Hypothalamus (tissue), 51 donors: ENCODE results near the gene CASK.

ENCODE experiments used
- DNase-seq, 51 donors: peaks; one replicate each; lab custom pipeline; 2025; lab: John Stamatoyannopoulos, UW

CASK gene, protein sequence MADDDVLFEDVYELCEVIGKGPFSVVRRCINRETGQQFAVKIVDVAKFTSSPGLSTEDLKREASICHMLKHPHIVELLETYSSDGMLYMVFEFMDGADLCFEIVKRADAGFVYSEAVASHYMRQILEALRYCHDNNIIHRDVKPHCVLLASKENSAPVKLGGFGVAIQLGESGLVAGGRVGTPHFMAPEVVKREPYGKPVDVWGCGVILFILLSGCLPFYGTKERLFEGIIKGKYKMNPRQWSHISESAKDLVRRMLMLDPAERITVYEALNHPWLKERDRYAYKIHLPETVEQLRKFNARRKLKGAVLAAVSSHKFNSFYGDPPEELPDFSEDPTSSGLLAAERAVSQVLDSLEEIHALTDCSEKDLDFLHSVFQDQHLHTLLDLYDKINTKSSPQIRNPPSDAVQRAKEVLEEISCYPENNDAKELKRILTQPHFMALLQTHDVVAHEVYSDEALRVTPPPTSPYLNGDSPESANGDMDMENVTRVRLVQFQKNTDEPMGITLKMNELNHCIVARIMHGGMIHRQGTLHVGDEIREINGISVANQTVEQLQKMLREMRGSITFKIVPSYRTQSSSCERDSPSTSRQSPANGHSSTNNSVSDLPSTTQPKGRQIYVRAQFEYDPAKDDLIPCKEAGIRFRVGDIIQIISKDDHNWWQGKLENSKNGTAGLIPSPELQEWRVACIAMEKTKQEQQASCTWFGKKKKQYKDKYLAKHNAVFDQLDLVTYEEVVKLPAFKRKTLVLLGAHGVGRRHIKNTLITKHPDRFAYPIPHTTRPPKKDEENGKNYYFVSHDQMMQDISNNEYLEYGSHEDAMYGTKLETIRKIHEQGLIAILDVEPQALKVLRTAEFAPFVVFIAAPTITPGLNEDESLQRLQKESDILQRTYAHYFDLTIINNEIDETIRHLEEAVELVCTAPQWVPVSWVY

DNA sequence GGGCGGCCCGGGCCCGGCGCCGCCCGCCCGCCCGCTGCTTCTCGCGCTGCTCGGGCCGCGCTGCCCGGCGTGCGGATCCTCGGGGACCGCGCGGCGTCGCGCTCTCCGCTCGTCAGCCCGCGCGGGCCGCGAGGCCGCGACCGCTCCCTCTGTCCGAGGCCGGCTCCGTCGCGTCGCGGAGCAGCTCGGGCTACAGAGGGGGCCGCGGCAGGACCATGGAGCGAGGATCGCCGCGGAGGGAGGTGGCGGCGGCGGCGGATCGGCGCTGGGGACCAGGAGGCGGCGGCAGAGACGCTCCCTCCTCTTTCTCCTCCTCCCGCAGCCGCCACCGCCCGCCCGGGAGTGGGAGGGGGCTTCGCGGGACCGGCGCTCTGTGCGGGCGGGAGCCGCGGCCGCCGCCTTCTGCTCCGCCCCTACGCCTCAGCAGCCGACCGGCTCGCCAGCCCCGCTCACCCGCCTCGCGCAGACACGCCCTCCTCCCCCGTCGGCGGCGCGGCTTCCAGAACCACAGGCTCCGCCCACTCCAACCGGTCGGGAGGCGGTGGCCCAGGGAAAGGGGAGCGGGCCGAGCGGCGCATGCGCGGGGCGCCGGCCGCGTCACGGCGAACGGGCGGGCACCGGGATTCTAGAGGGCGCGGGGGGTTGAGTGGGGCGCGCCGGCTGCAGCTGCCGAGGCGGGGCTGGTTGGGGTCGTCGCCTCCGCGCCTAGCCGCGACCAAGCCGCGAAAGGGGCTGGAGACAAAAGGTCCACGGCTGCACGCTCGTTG, at the start of gene CASK:
Gene CASK, minus strand, starts transcription at position 344 of the 767 bp plus-strand sequence. CDS start 566 bp downstream, outside the sequence.
- peak; percentile 1 to 90 (median 79) for DNase-seq

DNA sequence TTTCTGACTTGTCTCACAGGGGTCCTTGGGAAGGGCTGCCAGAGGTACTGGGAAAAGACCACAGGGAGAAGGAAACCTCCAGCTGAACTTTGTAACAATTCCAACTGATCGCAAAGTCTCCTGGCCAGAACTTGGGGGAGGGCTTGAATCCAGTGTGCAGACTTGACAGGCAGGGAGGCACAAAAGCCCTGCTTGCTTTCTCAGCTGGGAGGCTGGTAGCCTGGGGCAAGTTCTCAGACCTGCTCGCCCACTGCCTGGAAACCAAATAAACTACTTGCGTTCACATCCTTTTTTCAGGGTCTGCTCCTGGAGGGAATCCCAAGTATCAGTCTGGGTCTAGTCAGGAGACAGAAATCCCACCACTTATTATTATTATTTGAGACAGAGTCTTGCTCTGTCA, 48.0 kb upstream of the CASK start:
- no peak for DNase-seq

DNA sequence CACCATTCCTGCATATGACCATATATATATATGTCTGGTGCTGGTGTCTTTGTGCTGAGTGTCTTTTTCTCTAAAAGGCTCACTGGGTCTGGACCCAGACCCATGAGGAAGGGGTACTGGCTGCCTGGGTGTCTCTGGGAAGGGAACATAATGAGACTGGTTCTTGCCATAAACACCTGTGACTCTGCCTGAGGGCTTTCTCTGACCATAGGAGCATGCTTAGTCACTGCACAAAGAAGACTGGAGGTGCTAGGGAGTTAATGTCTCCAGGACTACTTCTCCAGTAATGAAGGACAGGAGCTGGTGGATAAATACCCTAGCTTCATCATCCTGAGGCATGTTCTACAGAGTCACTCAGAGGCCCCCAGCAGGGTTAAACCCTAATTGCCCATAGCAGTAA, 47.1 kb upstream of the CASK start:
- DNase-seq, result no peak

- DNase-seq, result no peak
Observed at GRCh38 chrX:41963348-41963747, 40.0 kb upstream of the CASK start.

GRCh38 chrX:41960142-41960541, 36.8 kb upstream of the CASK start:
- DNase-seq, result no peak

DNA sequence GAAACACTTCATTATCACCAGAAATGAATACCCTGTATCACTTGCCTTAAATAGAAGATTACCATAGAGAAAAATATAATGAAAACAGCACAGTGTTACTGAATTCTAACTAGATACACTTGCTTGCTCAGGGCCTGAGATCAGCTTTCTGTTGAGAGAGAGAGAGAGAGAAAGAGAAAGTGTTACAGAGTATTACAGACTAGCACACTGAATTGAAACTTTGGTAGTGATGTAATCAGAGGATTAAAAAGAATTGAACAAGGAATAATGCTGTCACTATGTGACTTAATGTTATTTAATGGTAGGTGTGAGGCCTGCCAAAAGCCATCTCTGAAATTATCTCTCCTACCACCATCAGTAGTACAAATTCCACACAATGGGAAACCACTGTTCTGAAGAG, 35.5 kb upstream of the CASK start:
- no peak for DNase-seq

DNA sequence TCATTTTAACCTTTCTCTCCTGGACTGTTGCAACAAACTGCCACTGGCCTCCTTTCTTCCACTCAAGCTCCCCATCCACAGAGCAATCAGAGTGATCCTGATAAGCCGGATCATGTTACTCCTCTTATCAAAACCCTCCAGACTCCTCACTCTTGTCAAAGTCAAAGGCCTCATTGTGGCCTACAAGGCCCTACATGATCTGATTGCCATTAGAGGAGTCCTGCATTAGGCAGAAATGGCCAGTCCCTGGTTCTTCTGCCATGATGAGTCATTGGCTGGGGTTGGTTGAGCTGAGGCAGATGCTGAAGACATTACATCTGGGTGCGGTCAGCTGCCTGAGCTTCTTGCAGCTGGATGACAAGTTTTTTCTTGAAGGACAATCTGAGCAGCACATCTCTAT, 32.7 kb upstream of the CASK start:
- DNase-seq, result no peak

DNA sequence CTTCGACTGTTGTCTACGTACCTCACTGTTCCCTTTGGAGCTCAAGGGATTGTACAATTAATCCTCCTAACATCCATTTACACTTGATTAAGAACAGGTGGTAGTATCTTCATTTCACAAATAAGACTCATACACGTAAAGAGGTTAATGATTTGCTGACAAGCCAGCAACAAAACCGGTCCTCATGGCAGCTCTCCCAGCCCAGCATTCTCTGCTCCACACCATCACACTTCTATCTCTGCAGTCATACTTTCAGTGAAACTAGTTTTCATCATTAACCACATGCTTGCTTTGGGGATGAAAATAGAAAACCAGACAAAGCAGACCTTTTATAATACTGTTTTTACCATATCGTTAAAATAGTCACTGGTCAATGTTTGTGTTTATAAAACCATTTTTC, 28.7 kb upstream of the CASK start:
- no peak for DNase-seq

DNA sequence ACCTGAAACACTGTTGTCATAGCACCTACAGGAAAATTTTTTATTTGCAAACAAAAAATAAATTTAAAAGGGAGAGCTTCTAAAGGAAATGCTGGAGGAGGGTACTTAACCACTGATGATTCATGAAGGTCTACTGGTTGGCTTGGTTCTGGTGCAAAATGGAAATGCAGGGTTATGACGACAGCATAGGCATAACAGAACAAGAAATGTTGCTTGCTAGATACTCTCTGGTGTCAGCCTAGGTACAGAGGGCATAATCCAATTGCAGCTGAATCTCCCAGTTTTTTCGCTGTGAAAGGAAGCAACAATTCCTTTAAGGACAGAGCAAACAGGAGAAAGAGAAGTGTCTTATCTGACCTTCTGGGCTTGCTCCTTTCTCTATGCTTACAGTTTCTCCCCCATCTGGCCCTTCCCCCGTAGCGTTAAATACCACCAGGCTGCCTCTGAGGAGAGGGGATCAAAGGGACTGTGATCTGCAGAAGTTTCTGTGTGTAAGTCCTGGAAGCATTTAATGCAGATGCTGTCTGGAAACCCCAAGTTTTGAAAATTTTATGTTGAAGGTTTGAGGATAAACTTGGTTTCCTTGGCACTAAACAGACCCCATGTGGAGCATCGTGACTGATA, 23.7 kb upstream of the CASK start:
- no peak for DNase-seq

- no peak for DNase-seq
Observed at GRCh38 chrX:41946235-41946634, 22.9 kb upstream of the CASK start.

GRCh38 chrX:41935832-41936231, 12.5 kb upstream of the CASK start:
- DNase-seq, result no peak

DNA sequence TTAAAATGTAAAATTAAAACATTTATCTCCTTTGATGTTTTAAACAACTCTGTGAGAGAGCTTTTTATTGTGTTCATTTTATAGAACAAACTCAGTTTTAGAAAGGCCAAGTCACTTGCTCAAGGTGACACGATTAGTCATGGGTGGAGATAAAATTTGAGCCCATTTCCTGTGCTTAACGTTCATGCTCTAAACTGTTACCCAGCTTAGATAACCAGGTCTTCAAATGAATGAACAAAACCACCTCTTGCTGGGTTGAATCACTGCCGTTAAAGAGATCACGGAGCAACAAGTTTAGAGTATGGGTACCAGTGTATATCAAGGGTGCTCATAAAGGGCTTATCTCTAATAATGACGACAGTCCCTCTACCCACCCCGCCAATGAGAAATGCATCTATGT, 10.2 kb upstream of the CASK start:
- DNase-seq, result no peak

DNA sequence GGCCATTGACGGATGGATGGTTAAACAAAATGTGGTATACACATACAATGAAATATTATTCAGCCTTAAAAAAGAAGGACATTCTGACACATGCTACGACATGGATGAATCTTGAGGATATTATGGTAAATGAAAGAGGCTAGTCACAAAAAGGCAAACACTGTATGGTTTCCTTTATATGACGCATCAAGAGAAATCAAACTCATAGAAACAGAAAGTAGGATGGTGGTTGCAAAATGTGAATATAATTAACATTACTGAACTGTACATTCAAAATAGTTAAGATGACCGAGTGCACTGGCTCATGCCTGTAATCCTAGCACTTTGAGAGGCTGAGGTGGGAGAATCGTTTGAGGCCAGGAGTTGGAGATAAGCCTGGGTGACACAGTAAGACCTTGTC, 9.5 kb upstream of the CASK start:
- DNase-seq, result no peak

DNA sequence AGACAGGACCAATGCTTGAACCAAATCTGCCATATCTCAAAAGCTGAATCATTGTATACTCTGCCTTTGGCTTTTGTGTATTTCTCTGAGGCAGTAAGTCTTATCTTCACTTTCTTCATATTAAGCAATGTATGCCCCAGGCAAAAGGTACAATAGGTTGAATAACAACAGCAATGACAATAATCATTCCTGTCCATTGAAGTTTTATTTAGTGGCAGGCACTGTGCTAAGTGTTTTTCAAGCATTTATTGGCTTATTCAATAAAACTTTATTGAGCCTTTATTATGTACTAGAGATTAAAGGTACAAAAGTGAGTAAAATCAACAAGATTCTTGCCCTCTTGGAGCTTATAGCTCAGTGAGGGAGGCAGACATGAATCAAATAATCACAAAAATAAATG, 8.2 kb upstream of the CASK start:
- no peak for DNase-seq

- DNase-seq, result peak in 20 of 51 donors; percentile 0 to 36 (median 6)
Observed at GRCh38 chrX:41923978-41924683, 777 bp upstream of the CASK start.

GRCh38 chrX:41922431-41923151, 763 bp downstream of the CASK start:
- peak in 33 of 51 donors; percentile 0 to 40 (median 6) for DNase-seq

DNA sequence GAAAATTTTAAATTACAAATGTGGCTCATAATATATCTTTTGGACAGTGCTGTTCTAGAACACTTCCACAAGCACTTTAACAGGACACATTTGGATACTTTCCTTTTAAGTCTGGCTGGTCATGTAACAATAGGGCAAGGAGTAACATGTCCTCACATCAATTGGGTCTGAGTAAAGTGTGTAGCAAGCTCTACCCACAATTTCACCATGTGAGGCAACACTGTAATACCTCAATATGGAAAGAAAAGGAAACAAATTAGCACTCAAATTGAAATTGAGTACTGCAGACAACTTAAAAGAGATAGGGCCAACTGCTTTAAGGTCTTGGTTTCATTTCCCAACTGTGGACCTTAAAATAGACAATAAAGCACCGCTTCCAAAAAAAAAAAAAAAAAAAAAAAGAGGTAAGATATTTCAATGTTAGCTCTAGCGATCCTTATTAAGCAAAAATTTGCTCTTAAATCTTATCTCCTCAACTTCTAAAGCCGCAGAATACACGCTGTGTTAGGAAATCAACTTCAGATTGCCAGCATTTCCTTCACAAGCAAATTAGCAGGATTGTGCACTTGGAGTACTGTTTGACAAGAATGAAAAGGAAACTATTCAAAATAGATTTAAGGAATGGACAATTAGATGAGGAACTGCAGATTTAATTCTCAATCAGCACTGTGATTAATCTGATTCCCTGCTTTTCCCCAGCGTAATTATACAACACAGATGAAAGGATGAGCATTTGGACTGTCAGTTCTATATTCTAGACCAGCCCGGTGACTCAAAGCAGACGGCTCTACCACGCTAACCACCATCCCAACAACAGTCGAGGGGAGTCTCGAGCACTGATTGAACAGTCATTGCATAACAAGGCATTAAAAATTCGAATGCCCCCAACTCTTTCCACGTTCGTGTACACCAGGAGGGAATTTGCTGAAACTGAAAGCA, 1.6 kb downstream of the CASK start:
- DNase-seq, result peak in 7 of 51 donors; percentile 0 to 22 (median 2)

DNA sequence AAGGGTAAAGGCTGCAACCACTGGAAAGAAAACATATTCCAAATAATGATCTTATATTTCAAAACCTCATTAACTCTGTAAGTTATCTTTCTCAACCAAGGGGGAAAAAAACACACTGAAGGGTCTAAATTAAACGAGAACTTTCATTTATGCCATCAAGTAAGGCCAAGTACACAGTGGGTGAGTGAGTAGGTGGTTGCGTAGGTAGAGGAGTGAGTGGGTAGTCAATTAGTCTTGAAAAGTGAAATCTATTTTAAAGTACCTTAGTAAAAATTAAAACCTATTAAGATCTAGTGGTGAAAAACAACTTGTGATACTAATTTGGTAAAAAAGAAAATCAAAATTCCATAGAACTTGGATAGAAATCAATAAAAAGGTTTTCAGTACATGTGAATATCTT, 3.5 kb downstream of the CASK start:
- DNase-seq, result no peak
